ENCODE results near the gene ANKRD63.

ANKRD63 gene

DNA sequence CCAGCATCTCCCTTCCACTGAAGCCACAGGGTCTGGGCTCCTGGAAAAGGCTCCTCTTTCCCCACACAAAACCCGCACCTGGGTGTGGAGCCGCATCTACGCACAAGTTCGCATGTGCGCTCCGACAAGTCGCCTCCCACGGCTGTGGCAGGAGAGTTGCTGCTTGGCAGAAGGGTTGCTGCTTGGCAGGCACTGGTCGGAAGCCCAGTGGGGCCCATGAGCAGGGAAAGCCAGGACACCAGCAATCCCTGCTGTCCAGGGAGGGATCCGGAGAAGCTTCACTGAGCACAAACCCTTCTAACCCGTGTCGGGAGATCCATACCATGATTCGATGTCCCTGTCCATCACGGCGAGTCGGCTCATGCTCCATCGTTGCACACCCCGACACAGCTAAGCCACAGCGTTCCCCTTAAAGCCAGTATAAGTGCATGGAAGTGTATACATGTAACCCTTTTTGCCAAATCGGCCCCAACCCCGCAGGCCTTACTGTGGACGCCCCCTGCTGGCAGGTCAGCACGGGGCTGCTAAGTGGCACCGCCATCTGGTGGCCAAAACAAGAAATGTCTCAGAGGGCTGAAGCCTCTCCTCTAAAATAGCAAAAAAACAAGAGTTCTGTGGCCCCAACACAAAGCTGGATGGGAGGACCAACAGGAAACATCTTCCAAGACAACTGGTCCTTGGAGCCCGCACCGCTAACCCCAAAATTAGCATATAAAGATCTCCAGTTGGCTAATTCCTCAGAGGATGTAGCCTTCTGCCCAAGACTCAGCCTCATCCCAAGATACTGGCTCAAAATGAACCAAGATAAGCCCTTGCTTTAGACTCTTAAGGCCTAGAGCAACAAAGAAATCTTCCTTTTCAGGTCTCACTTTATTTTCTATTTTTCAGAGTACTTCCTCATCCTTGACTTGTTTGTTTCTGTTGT lies 8.3 kb downstream of the ANKRD63 start:
- TF ChIP-seq REST (IDR thresholded peaks at IDR 0.05; ENCODE audit: insufficient read depth in 1 of 2, low read depth in 2 of 2, low read length in 2 of 2) (no peak), FOXP2 (optimal IDR thresholded peaks at IDR 0.05; ENCODE audit: borderline replicate concordance, extremely low read depth, extremely low read length, insufficient read depth) (peak; percentile 54)

GRCh38 chr15:40273428-40273827 lies 9.4 kb downstream of the ANKRD63 start:
- TF ChIP-seq SIN3A (IDR thresholded peaks at IDR 0.05; ENCODE audit: borderline replicate concordance, insufficient read depth, low read length) (no peak), FOXP2 (optimal IDR thresholded peaks at IDR 0.05; ENCODE audit: borderline replicate concordance, extremely low read depth, extremely low read length, insufficient read depth) (no peak), POLR2AphosphoS5 (IDR thresholded peaks at IDR 0.05; ENCODE audit: low read depth, low read length) (no peak), TAF1 (IDR thresholded peaks at IDR 0.05; ENCODE audit: borderline replicate concordance, insufficient read depth, low read length) (no peak), REST (IDR thresholded peaks at IDR 0.05; ENCODE audit: insufficient read depth in 1 of 2, low read depth in 2 of 2, low read length in 2 of 2) (no peak)

GRCh38 chr15:40272485-40273056 lies 10.3 kb downstream of the ANKRD63 start:
- TF ChIP-seq POLR2AphosphoS5 (IDR thresholded peaks at IDR 0.05; ENCODE audit: low read depth, low read length) = no peak
- TF ChIP-seq TAF1 (IDR thresholded peaks at IDR 0.05; ENCODE audit: borderline replicate concordance, insufficient read depth, low read length) = no peak
- no peak for TF ChIP-seq REST (IDR thresholded peaks at IDR 0.05; ENCODE audit: insufficient read depth in 1 of 2, low read depth in 2 of 2, low read length in 2 of 2)
- no peak for TF ChIP-seq FOXP2 (optimal IDR thresholded peaks at IDR 0.05; ENCODE audit: borderline replicate concordance, extremely low read depth, extremely low read length, insufficient read depth)
- no peak for TF ChIP-seq SIN3A (IDR thresholded peaks at IDR 0.05; ENCODE audit: borderline replicate concordance, insufficient read depth, low read length)

DNA sequence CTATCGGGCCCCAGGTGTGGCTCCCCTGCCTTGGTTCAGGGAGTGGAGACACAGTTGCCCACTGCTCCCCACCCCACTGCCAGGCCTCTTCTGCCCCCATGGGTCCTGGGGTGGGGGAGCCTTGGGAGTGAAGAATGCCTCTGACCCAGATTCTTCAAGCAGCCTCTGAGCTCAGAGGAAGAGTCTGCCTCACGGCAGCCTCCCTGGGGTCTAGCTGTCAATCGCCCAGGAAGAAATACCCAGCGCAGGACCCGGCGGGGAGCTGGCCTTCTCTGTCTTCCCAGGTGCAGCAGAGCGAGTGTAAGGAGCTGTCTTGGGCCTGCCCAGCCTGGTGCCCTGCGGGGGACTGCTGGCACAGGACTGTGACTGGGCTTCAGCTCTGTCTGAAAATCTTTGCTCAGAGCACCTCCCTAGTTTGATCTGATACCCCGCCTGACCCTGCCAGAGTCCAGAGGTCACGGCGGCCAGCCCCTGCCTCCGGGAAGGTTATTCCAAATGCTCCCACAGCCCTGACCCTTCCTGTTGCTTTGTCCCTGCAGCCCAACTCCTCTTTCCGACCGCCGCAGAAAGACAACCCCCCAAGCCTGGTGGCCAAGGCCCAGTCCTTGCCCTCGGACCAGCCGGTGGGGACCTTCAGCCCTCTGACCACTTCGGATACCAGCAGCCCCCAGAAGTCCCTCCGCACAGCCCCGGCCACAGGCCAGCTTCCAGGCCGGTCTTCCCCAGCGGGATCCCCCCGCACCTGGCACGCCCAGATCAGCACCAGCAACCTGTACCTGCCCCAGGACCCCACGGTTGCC lies 11.0 kb downstream of the ANKRD63 start:
- TF ChIP-seq TAF1 (IDR thresholded peaks at IDR 0.05; ENCODE audit: borderline replicate concordance, insufficient read depth, low read length) (no peak), SIN3A (IDR thresholded peaks at IDR 0.05; ENCODE audit: borderline replicate concordance, insufficient read depth, low read length) (no peak), POLR2AphosphoS5 (IDR thresholded peaks at IDR 0.05; ENCODE audit: low read depth, low read length) (no peak), REST (IDR thresholded peaks at IDR 0.05; ENCODE audit: insufficient read depth in 1 of 2, low read depth in 2 of 2, low read length in 2 of 2) (no peak), FOXP2 (optimal IDR thresholded peaks at IDR 0.05; ENCODE audit: borderline replicate concordance, extremely low read depth, extremely low read length, insufficient read depth) (no peak)

Data from PFSK-1 (cell line).